ENCODE data around the gene ABT1. TPM values are rescaled to one million over a fixed set of nuclear protein-coding genes. Genes with fewer than 3 reads are reported as not detected.

The ABT1 gene
- total and polyA plus RNA-seq, 2 experiments from 2014 or later = 25.7 to 29.1 TPM

DNA sequence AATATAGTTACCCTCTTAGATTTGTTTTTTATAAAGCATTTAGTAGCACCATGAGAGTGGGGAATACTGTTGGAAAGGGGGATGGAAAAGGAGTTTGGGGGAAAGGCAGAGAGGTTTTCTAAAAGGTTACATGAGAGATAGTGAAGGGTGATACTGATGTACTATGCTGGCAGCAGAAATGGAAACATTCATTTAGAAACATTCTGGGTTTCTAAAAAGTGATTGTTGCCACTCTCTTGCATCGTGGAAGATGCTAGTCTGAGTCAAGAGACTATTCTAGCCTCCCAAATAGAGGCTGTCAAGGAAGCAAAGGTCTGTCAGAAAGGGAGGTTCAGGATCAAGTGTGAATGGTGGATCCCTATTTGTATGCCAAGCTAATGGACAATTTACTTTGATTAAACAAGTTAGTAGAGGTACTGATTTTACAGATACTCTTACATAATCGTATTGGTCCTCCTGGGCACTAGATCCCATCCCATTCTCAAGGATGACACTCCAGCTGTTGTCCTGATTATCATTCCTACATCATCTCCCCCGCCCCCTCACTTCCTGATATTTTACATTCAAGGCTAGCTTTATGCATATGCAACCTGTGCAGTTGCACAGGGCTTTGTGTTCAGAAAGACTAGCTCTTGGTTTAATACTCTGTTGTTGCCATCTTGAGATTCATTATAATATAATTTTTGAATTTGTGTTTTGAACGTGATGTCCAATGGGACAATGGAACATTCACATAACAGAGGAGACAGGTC, 15.4 kb upstream of the ABT1 start:
- ATAC-seq = no peak
- Histone ChIP-seq H3K36me3 (ENCODE audit: insufficient read depth) (no peaks in the 10 kb centered on the region), H3K79me2 (replicated peaks; ENCODE audit: insufficient read depth) (no peaks in the 10 kb centered on the region), H3F3A (replicated peaks; ENCODE audit: low read depth) (no peaks in the 10 kb centered on the region), H3K4me1 (ENCODE audit: insufficient read depth) (peaks cover 2% of the 10 kb centered on the region; the same call in 1 of the 2 replicates), H3K27me3 (ENCODE audit: insufficient read depth) (0 out of 2 replicates have a peak, but pooled peaks cover 6% of the 10 kb centered on the region), H3K9me2 (ENCODE audit: insufficient read depth) (no peaks in the 10 kb centered on the region; the same call in 1 of the 2 replicates), H4K20me1 (replicated peaks; ENCODE audit: insufficient read depth) (no peaks in the 10 kb centered on the region), H2AFZ (no peak overlapping the region), H3K4me3 (no peak overlapping the region), H3K27ac (ENCODE audit: low read depth) (no peak overlapping the region), H3K4me2 (no peak overlapping the region)
- no peak overlapping the region for H3K27ac Mint-ChIP-seq
- H3K27me3 Mint-ChIP-seq (ENCODE audit: insufficient read depth, low read depth, poor library complexity) = peaks cover 12% of the 10 kb centered on the region
- H3K4me3 Mint-ChIP-seq = no peak overlapping the region
- peaks cover 10% of the 10 kb centered on the region; the same call in 2 of the 3 replicates for H3K9me3 Mint-ChIP-seq
- DNase-seq (ENCODE audit: low spot score) = no peak
- TF ChIP-seq EZH2 (IDR thresholded peaks at IDR 0.05; ENCODE audit: low read depth, unreplicated experiment) (no peak), STAT1 (IDR thresholded peaks at IDR 0.05; ENCODE audit: unreplicated experiment) (no peak), JUNB (IDR thresholded peaks at IDR 0.05; ENCODE audit: unreplicated experiment) (no peak), NANOG (IDR thresholded peaks at IDR 0.05; ENCODE audit: borderline replicate concordance) (no peak), ZNF331 (CRISPR knock-in tag; IDR thresholded peaks at IDR 0.05; ENCODE audit: low read depth) (no peak)
- TF ChIP-seq, protein P1, sequence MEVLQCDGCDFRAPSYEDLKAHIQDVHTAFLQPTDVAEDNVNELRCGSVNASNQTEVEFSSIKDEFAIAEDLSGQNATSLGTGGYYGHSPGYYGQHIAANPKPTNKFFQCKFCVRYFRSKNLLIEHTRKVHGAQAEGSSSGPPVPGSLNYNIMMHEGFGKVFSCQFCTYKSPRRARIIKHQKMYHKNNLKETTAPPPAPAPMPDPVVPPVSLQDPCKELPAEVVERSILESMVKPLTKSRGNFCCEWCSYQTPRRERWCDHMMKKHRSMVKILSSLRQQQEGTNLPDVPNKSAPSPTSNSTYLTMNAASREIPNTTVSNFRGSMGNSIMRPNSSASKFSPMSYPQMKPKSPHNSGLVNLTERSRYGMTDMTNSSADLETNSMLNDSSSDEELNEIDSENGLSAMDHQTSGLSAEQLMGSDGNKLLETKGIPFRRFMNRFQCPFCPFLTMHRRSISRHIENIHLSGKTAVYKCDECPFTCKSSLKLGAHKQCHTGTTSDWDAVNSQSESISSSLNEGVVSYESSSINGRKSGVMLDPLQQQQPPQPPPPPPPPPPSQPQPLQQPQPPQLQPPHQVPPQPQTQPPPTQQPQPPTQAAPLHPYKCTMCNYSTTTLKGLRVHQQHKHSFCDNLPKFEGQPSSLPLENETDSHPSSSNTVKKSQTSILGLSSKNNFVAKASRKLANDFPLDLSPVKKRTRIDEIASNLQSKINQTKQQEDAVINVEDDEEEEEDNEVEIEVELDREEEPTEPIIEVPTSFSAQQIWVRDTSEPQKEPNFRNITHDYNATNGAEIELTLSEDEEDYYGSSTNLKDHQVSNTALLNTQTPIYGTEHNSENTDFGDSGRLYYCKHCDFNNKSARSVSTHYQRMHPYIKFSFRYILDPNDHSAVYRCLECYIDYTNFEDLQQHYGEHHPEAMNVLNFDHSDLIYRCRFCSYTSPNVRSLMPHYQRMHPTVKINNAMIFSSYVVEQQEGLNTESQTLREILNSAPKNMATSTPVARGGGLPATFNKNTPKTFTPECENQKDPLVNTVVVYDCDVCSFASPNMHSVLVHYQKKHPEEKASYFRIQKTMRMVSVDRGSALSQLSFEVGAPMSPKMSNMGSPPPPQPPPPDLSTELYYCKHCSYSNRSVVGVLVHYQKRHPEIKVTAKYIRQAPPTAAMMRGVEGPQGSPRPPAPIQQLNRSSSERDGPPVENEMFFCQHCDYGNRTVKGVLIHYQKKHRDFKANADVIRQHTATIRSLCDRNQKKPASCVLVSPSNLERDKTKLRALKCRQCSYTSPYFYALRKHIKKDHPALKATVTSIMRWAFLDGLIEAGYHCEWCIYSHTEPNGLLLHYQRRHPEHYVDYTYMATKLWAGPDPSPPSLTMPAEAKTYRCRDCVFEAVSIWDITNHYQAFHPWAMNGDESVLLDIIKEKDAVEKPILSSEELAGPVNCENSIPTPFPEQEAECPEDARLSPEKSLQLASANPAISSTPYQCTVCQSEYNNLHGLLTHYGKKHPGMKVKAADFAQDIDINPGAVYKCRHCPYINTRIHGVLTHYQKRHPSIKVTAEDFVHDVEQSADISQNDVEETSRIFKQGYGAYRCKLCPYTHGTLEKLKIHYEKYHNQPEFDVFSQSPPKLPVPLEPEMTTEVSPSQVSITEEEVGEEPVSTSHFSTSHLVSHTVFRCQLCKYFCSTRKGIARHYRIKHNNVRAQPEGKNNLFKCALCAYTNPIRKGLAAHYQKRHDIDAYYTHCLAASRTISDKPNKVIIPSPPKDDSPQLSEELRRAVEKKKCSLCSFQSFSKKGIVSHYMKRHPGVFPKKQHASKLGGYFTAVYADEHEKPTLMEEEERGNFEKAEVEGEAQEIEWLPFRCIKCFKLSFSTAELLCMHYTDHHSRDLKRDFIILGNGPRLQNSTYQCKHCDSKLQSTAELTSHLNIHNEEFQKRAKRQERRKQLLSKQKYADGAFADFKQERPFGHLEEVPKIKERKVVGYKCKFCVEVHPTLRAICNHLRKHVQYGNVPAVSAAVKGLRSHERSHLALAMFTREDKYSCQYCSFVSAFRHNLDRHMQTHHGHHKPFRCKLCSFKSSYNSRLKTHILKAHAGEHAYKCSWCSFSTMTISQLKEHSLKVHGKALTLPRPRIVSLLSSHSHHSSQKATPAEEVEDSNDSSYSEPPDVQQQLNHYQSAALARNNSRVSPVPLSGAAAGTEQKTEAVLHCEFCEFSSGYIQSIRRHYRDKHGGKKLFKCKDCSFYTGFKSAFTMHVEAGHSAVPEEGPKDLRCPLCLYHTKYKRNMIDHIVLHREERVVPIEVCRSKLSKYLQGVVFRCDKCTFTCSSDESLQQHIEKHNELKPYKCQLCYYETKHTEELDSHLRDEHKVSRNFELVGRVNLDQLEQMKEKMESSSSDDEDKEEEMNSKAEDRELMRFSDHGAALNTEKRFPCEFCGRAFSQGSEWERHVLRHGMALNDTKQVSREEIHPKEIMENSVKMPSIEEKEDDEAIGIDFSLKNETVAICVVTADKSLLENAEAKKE (CRISPR knock-in tag; IDR thresholded peaks at IDR 0.05) = no peak
- no peaks in the 10 kb centered on the region for H3K36me3 Mint-ChIP-seq (ENCODE audit: low read depth)
- H3K4me1 Mint-ChIP-seq = peaks cover 2% of the 10 kb centered on the region; the same call in 2 of the 3 replicates
